ENCODE results near the gene SBNO2.
"Not testable (repeated sequence)": the region's sequence is repeated elsewhere in the genome, so short reads cannot be mapped to it uniquely, and the experiment has no call there.

Gene SBNO2

DNA sequence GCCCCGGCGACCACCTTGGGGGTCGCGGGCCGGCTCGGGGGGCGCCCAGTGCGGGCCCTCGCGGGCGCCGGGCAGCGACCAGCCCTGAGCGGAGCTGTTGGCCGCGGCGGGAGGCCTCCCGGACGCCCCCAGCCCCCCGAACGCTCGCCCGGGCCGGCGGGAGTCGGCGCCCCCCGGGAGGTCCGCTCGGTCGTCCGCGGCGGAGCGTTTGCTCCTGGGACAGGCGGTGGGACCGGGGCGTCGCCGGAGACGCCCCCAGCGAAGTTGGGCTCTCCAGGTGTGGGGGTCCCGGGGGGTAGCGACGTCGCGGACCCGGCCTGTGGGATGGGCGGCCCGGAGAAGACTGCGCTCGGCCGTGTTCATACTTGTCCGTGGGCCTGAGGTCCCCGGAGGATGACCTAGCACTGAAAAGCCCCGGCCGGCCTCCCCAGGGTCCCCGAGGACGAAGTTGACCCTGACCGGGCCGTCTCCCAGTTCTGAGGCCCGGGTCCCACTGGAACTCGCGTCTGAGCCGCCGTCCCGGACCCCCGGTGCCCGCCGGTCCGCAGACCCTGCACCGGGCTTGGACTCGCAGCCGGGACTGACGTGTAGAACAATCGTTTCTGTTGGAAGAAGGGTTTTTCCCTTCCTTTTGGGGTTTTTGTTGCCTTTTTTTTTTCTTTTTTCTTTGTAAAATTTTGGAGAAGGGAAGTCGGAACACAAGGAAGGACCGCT is 32.2 kb upstream of the SBNO2 start:
- no peak for DNase-seq (ENCODE audit: low read depth)

DNA sequence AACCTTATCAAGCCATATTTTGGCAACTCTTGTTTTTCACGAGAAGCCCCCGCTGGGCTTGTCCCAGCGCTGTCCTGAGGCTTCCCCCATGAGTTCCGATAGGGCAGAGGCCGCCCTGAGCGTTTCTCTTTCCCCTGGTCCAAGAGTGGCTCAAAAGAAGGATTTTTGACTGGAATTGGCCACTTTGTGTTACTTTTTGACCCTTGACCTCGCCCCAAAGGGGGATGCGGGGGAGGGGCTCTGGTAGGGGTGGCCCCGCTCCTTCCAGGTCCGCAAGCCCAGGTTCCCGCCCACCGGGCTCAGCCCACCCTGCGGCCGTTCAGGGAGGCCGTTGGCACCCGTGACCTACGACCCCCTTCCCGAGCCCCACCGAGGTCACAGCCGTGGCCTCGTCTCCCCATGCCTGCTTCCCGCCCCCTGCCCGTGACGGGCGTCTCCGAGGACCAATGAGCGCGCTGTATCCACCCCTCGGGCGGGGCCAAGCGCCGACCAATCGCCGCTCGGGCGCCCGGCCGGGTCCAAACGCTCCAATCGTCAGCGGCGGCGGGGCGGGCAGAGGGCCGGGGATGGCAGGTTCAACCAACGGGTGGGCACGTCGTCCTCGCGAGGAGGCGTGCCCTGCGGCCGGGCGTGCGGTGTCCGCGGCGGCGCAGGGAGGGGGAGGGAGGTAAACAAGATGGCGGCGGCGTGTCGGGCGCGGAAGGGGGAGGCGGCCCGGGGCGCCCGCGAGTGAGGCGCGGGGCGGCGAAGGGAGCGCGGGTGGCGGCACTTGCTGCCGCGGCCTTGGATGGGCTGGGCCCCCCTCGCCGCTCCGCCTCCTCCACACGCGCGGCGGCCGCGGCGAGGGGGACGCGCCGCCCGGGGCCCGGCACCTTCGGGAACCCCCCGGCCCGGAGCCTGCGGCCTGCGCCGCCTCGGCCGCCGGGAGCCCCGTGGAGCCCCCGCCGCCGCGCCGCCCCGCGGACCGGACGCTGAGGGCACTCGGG is 31.3 kb upstream of the SBNO2 start, which contains the start of gene STK11:
TSS of gene STK11 (plus strand) at position 665 of the 986 bp plus-strand sequence. CDS start 1,136 bp downstream, outside the sequence.
- peak; percentile 99 for DNase-seq (ENCODE audit: low read depth)

DNA sequence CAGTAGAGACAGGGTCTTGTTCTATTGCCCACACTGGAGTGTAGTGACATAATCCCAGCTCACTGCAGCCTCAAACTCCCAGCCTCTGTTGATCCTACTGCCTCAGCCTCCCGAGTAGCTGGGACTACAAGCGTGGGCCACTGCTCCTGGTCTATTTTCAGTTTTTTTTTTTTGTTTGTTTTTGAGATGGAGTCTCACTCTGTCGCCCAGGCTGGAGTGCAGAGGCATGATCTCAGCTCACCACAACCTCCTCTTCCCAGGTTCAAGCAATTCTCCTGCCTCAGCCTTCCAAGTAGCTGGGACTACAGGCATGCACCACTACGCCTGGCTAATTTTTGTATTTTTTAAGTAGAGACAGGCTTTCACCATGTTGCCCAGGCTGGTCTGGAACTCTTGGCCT is 26.5 kb upstream of the SBNO2 start:
- DNase-seq (ENCODE audit: low read depth): not testable (repeated sequence)

DNA sequence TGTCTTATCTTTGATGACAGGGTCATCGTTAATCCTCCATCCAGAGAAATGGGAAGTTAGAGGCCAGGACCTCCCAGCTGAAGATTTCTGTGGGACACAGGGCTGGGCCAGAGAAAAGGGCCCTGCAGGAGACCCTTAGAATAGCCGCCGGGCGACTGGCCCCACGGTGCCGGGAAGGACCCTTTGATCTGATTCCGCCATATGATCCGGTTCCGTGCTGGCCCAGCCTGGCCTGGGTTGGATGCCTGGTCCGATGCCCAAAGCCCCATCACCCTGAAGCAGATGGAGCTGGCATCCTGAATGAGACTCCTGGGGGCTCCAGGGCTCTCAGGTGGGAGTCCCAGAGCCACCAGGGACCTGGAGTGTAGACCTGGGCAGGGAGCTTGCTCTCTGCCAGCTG is 25.5 kb upstream of the SBNO2 start:
- DNase-seq (ENCODE audit: low read depth): no peak

DNA sequence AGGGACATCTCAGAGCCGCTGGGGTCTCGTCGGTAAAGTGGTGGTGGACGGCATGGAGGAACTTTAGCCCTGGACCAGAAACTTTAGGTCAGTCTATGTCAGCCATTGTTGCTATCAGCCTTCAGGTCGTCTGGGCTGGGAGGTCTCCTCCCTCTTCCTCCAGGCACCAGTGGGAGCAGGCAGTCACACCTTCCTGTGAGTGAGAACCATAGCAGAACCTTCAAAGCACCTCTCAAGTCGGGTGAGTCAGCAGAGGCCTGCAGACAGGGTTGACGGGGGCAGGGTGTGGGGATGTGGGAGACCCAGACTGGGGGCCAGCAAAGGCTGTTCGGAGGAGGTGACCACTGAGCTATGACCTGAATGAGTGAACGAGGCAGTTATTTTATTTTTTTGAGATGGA is 15.4 kb upstream of the SBNO2 start:
- DNase-seq (ENCODE audit: low read depth): no peak

DNA sequence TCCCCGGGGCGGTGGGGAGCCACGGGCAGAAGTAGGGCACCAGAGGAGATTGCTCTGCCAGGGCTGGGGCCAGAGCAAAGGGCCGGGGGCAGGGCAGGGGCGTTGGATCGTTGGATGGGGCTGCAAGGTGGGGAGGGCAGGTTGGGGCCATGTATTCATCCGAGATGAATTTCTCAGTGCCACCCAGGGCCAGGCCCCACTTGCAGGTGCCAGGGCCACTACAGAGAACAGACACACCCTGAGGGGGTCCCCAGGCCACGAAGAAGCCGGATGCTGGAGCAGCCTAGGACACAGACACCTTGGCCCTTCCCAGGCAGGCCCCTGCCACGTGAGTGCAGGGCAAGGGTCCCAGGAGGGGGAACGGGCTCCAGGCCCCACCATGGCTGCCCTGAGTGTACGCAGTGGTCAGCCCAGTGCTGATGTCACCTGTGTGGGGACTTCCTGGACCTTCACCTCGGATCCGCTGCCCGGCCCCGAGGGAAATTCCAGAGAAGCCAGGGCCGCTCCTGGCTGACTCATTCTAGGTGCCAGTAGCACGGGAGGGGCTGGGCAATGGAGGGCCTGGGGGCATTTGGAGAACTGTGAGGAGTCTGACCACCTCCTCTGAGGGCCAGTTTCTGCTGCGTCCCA is 9.6 kb upstream of the SBNO2 start:
- DNase-seq (ENCODE audit: low read depth): no peak

DNA sequence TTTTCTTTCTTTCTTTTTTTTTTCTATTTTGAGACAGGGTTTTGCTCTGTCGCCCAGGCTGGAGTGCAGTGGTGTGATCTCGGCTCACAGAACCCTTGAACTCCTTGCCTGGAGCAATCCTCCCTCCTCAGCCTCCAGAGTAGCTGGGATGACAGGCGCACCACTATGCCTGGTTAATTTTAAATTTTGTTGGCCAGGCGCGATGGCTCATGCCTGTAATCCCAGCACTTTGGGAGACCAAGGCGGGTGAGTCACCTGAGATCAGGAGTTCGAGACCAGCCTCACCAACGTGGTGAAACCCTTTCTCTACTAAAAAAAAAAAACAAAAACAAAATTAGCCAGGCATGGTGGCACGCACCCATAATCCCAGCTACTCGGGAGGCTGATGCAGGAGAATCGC is 8.7 kb upstream of the SBNO2 start:
- no peak for DNase-seq (ENCODE audit: low read depth)

DNA sequence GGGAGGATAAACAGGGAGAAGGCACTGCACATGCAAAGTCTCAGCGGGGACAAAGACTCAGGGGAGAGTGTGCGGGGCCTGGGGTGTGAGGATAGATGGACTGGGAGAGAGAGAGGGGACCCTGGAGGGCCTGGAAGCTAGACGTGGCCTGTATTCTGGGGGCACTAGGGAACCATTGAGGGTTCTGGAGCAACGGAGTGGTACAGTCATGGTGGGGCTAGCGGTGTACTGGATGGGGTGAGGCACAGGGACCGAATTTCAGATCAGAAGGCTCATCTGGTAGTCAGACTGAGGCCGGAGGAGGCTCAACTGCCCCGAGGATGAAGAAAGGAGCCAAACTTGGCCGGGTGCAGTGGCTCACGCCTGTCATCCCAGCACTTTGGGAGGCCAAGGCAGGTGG is 8.0 kb upstream of the SBNO2 start:
- DNase-seq (ENCODE audit: low read depth): no peak

DNA sequence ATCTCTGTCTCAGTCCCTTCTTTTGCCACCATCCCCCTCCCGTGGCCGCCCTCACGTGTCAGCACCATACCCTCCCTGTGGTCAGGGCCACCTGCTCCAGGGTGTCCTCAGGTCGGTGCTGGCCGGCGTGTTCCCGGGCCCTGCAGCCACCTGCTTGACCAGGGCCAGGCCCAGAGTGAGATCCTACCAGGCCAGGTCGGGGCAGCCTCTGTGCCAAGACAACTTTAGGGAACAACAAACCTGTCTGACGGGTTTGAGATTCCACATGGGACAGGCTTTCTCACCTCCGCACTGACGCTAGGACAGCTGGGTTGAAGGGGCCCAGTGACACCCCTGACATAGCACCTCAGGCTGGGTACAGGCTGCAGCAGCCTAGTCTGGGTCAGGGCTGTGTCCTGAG is 7.5 kb upstream of the SBNO2 start:
- no peak for DNase-seq (ENCODE audit: low read depth)

DNA sequence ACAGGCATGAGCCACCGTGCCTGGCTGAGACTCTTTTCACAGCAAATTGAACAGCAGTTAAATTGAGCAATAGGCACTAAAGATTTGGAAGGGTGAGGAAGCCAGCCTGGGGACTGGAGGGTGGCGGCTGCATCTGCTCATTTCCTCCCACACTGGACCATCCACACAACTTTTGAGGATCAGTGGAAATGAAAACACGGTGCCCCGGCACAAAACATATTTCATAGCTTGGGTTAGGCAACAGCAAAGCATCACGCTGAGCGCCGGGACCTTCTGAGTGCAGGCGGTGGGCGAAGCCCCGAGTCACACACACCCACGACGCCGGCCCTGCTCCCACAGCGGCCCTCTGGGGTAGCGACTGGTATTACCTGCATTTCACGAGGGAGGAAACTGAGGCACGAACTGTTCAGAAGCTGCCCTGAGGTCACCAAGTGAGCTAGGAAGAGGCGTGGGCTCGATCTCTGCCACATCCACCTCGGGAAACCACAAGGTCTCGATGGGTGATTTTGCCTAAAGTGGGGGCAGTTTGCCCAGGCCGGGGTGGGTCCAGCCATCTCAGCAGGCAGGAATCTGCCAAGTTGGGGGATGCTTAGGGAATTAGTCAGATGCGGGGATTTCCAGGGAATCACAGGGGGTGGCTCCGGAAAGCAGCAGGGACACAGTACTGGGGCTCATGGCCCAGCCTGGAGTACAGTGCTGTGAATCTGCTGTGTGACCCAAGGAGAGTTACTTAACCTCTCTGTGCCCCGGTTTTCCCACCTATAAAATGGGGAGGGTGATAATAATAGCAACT is 3.5 kb upstream of the SBNO2 start:
- DNase-seq (ENCODE audit: low read depth): no peak

DNA sequence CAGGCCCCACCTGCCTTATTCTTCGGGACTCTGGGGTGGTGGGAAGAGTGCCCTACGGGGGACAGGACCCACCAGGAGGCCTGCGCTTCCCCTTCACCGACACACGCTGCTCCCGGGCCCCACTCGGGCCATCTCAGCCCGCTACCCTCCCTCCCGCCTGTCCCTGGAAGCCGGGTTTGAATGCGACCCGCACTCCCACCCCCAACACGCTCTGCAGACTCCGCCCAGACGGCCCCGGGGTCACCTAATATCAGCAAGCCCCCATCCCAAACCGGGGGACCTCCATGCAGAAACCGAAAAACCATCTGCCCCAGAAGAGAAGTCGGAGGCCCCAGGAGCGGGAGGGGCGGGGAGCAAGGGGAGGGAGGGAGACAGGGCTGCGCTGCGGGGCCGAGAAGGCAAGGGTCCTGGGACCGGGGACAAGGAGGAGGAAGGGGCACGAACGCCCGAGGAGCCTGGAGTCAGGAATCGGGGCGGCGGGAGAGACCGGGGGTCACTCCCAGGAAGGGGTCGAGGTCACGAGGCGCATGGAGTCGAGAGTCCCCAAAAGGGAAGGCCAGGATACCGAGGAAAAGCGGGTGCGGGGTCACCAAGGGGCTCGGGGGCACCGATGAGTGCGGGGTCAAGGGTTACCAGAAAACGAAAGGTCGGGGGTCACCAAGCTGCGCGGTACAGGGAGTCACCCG is 766 bp downstream of the SBNO2 start:
- DNase-seq (ENCODE audit: low read depth): no peak

DNA sequence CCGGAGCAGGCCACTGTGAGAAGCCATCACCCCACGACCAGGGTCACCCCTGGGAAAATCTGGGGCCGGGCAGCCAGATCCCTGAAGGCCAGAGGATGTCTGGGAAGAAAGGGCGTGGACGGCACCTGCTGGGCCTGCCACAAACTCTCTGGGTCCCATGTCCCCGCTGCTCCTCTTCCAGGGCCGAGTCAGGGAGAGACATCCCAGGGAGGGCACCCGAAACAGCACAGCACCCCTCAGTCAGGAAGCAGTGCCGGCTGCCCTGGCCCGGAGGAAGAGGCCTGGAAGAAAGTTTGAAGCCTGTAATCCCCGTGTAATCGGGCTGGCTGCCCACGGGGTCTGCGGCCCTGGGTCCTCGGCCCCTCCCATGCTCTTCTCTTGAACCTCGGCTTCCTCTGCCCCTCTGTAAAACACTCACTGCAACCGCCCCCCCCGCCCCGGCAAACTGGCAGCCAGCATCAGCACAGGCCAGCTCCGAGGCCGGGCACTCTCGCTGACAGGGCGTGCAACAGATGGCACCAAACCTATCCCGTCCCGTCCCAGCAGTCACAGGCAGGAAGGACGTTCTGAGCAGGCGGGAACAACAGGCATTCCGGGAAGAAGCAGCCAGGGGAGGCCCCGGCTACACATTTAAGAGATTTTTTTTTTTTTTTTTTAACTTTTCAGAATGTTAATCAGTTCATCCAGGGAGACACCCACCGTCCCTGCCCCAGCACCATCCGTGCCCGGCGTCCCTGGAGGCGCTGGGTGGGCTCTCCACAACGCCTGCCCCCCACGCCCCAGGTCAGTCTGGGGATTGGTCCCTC is 1.5 kb downstream of the SBNO2 start:
- no peak for DNase-seq (ENCODE audit: low read depth)

DNA sequence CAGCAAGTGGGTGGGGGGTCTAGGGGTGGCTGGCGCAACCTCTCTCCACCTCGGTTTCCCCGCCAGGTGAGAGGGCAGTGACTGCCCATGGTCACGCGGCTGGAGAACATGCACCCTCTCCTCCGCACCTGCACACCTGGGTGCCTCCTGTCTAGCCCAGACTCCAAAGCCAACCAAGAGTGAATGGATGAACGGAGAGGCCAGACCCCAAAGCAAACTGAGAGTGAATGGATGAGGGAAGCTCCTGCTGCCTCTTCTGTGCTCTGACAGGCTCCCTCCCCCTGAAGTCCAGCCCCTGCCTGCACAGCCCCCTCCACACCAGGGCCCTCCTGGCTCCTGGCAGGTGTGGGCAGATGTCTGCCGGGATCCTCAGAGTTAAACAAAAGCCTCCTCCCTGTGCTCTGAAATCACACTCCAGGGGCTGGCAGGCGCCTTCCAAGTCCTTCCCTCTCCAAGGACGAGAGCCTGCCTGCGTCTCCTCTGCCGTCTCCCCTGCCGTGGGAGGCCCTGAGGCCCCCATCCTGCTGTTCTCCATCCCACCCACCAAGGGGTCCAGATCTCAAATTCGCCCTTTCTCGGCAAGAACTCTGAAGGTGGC is 2.2 kb downstream of the SBNO2 start:
- DNase-seq (ENCODE audit: low read depth): no peak

DNA sequence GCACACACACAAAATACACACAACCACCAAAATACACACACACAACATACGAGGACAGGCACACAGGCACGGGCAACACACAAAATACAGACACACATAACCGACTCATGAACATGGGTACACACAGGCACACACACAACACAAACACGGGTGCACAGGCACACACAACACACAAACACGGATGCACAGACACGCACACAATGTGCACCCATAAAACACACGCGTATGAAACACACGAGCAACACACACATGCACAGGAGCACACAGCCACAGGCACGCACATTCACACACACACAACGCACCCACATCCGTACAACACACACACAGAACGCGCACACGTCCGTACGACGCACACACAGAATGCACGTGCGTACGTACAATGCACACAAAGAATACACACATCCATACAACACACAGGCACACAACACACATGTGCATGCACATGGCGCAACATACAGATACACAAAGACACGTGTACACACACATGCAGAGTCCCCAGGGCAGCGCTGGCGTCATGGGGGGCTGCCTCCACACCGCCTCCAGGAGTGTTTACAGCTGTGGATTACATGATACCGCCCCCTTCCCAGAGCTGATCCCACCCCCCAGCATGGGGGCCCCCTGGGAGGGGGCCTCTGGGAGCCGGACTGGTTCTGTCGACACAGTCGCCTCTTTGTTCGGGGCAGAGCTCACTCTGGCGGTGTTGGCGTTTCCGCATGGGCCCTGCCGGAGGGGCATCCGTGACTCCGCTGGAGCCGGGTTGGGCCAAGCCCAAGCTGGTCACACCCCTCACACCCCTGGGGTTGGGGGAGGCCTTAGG is 2.9 kb downstream of the SBNO2 start:
- no peak for DNase-seq (ENCODE audit: low read depth)

DNA sequence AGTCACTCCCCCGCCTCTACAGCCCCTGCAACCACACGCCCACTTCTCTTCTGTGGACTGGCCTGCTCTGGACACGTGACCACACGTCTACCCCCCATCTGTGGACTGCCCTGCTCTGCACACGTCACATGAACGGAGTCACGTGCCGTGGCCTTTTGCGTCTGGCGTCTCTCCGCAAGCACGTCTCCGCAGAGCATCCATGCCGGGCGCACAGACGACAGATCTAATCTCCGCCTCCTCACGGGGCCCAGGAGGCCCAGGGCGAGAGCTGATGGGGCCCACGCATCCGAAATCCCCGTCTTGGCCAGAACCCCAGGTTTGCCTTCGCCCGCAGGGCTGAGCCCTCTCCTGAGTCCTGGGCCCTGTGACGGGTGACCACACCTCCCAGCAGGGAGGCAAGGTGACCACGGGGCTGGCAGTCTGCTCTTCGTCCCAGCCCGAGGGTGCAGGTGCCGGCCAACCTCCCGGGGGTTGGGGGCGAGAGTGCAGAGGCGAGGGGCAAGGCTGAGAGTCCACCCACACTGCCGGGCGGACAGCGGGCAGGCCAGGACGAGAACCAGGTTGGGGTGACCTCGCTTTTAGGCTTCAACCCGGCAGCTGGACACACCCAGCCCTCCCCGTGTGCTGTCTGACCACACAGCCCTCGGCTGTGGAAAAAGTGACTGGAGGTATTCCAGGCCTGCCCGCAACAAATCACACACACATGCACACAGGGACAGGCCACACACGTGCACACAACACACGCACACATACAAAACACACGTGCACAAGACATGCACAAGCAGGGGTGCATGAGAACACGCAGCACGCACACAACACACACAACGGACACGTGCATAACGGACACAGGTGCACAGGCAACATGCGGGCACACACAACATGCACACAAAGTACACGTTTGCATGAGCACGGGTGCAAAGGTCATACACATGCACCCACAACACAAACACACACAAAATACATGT is 3.9 kb downstream of the SBNO2 start:
- no peak for DNase-seq (ENCODE audit: low read depth)

DNA sequence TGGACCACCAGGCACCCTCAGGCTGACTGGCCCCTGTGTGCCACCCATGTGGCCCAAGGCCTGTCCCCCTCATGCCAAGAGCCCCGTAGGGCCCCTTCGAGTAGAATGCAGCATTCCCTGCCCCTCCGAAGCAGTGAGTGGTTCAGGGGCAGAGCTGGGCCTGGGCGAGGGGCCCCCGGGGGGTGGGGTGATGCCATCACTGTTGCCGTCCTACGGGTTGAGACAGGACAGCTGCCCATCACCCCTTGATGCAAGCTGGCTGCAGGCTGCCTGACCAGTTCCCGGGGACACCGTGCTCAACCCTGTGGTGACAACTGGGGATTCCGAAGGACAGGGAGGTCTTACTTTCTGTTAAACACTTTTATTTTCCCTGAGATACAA is 4.7 kb downstream of the SBNO2 start:
- DNase-seq (ENCODE audit: low read depth): no peak

DNA sequence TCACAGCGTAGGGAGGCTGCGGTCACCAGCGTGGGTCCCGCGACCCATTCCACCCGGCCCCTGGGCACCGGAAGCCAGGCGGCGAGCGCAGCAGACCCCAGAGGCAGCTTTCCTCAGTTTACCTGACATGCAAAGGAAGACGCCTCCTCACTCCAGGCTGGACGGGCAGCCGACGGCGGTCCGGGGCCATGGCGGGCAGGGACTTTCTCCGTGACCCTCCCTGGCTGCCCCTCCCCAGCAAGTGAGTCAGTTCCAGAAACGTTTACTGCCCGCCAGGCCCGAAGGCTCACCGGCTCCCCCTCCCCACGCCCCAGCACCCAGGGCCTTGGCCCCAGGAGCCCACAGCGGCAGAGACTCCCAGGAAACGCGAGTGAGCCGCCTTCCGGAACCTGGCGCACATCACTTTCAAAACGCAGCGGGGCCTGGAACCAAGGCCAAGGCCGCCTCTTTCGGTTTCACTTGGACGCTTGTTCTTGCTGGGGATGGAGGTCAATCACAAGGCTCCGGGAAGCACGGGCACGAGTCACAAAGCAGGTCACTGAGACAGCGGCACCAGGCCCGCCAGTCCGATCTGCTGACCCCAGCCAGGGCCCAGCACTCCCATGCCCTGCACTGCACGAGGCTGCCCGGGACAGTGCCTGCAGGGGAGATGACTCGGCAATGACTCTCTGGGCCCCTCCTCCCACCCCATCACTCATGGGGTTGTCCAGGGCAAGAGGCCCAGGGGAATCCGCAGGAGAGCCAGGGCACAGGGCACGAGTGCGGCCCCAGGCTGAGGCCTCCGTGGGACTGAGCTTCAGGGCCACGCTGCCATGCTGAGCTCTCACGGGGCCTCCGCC is 5.3 kb downstream of the SBNO2 start:
- no peak for DNase-seq (ENCODE audit: low read depth)
